RPMI7951 (cell line): ENCODE data around the gene UGT1A5. TPM values are rescaled to one million over a fixed set of nuclear protein-coding genes. Genes with fewer than 3 reads are reported as not detected.

Experiments used
- DNase-seq: peaks from one replicate; pipeline ENCODE4 v3.0.0-alpha.2; 2012; ENCODE audit warnings: low read depth
- total RNA-seq: library from RNA; depleted of rRNA; stranded (reverse); fragments of >200 nt; shearing (Covaris generic); gene quantifications from 2 replicates; pipeline ENCODE4 v1.2.3, GENCODE V29; 2014

The UGT1A5 gene
- total RNA-seq, 1 experiment from 2014 or later = not detected

- no peak for DNase-seq
These were observed 67.0 kb downstream of the UGT1A5 start for GRCh38 chr2:233779722-233780121.

DNA sequence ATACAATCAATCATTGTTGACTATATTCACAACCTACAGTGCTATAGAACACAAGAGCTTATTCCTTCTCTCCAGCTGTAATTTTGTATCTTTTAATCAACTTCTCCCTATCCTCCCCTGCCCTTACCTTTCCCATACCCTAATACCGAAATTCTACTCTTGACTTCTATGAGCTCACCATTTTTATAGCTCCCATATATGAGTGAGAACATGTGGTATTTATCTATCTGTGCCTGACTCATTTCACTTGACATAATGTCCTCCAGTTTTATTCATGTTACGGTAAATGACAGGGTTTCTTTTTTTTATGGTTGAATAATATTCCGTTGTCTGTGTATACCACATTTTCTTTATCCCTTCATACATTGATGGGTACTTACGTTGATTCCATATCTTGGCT, 68.1 kb downstream of the UGT1A5 start:
- DNase-seq = peak; percentile 42

DNA sequence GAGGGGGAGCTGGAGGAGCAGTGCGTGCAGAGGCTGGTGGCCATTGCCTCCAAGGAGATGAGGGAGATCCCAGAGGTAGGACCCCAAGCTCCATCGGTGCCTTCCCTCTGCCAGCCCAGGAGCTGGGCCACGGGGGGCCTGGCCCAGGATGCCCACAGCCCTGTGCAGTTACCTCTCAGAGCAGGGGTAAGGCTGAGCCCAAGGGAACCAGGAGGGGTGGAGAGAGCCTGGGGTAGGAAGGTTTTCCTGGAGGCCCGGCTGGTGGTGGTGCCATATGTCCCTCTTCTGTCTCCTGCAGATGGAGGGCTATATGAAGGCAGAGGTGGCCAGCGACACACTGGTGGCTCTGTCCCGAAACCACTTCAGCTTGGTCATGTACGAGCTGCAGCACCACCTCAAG, 76.8 kb downstream of the UGT1A5 start:
- DNase-seq = no peak

DNA sequence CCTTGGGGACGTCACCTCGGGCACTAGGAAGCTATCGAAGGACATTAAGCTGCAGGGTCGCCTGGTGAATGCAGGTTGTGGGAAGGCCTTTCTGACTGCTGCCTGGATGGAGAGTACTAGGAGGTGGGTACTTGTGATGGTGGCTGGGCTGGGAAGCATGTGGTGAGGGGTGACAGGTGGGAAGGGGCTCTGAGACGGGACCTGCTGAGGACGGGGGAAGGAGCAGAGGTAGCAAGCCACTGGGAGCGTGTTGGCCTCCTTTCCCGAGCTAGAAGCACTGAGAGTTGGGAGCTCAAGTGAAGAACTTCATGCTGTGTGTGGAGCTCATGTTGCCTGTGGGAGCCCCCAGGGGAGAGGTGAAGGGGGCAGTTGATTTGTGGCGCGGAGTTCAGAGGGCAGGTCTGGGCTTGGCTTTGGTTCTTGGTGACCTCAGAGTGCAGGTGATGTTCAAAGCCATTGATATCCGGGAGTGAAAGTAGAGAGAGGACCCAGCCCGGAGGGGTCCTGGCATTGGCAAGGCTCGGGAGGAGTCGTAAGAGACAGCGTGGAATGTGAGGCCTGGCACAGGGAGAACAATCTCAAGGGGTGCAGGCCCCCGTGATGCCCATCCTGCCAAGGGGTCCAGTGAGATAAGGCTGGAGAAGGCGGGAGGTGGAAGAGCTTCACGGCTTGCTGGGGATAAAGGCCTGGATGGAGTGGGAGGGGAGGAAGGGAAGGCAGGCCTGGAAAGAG, 78.6 kb downstream of the UGT1A5 start:
- DNase-seq = no peak

DNA sequence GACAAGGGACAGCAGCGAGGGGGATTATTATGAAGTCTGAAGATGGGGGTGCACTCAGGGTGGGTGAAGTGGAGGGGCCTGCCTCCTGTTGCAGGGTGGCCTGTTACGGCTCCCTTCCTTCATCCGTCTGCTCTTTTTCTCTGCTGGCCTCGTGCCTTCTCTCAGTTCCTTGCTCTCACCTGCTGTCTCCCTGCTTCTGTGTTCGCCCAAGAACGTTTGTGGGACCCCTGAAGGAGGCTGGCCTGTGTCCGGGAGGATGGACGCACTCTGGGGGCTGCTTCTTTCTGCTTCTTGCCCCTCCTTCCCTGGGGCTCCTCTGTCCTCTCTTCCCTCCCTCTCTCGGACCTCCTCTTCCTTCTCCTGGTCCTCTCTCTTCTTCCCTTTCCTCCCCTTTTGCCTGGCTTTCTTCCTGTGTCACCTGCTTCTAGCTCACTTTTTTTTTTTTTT, 79.2 kb downstream of the UGT1A5 start:
- DNase-seq = no peak

- DNase-seq = no peak
These were observed 80.0 kb downstream of the UGT1A5 start for GRCh38 chr2:233792720-233793119.

DNA sequence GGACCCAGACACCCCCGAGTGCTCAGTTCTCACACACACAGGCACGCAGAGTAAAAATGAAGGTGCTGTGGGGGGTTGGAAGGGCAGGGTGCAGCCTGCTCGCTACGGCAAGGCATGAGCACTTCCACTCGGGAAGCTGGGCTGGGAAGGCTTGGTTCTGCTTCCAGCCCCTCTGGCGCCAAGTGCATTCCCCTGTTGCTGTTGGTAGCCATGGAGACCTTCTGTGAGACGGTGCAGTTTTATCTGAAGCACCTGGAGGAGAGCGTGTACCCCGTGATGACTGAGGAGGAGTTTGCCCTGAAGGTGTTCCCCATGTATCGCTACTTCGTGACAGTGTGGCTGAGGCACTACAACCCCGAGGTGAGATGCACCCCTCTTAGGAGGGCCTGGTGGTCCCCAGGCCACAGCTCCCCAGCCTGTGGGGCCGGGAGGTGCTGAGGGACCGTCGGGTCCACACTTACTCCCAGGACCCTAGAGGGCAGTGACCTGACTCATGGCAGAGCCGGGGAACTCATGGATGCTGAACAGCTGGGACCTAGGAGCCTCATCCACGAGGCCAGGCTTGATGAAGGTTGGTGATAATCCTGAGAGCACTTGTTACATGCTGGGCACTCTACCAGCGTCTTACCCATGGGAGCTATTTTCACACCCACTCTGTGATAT, 80.9 kb downstream of the UGT1A5 start:
- no peak for DNase-seq

DNA sequence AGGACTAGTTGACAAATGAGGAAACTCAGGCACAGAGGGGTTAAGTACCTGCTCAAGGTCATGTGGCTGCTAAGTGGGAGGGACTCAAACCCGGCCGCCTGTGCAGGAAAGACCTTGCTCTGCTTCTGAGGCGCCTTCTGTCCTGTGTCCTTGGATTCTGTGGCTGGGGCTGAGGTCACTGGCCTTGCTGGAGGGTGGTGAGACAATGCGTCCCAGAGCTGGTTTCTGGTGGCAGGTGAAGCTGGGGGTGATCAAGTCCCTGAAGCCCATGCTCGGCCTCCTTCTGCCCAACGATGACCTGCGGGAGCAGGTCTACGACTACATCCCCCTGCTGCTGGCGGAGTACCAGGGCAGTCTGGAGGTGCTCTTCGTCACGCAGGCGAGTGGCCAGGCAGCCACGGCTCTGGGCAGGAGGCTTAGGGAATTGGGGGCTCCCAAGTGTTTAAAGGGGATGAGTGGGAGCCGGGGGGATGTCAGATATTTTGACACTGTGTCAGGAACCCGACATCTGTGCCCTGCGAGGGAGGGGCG, 81.5 kb downstream of the UGT1A5 start:
- no peak for DNase-seq

GRCh38 chr2:233795735-233796171, 83.0 kb downstream of the UGT1A5 start:
- DNase-seq = no peak

DNA sequence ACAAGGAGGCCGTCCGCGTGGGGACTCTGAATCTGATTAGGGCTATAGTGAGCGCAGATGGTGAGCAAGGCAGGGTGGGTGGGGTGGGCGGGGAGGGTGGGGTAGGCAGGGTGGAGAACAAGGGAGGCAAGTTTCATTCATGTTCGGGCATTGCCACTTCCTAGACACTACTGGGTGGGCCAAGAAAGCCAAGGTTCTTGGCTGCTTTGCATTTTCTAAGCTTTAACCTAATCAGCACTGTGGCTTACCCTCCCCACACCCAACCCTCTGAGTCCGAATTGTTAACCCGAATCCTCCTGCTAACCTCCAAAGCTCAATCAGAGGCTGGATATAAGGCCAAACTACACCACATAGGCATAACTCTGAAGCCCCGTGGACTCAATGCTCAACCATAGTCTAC, 83.5 kb downstream of the UGT1A5 start:
- no peak for DNase-seq

DNA sequence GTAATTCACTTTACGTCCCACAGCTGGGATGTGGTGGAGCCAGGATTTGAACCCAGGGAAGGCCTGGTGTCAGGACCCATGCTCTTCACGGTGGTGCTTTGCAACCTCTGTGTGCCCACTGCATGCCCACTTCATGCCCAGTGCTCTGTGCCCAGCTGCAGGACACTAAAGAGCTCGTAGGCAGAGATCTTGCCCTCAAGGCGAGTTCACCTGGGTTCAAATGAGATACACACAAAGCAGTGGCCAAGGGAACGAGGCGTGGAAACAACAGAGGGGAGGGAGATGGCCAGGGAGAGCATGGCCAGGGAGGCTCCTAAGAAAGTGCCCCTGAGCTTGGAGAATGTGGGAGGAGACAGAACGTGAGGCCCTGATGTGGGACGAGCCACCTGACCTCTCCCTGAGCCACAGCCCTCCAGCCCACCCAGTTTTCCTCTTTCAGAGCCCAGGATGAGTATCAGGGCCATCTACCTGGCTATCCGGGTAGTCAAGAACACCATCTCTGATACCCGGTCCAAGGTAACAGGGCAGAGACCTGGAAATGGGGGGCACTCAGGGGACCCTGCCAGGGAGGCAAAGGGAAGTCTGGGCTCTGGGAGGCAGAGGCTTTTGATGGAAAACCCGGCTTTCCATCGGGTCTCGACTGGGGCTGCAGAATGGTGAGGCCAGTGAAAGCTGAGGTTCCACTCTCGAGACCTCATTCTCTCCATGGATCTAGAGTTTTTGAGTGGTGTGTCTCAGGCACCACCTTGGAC, 85.8 kb downstream of the UGT1A5 start:
- DNase-seq = no peak

DNA sequence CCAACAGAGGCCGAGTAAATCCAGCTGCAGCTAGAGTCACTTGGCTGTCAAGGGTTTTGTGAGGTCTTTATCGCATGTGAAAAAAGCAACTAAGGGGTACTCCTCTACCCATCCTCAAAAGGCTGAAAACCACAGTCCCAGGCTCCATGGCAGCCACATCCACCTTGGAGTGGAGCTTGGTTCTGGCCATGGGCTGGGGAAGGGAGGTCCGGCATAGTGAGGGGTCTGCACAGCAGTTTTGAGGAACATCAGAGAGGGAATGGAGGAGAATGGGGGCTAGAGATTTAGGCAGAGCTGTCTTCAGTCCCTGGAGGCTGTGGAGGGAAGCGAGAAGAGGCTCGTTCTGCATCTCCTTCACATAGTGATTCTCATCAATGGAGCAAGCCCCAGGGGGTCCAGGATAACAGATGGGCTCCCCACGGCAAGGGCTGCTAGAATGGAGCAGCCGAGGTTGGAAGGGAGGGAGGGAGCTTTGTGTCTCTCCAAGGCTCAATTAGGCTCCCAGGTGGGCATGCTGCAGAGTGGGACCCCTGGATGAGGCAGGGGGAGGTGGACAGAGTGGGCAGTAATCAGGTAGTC, 86.5 kb downstream of the UGT1A5 start:
- DNase-seq = no peak

- no peak for DNase-seq
These were observed 87.0 kb downstream of the UGT1A5 start for GRCh38 chr2:233799716-233800115.

- no peak for DNase-seq
These were observed 87.5 kb downstream of the UGT1A5 start for GRCh38 chr2:233800208-233800607.

GRCh38 chr2:233801357-233802131, 88.8 kb downstream of the UGT1A5 start:
- DNase-seq = peak; percentile 79

- no peak for DNase-seq
These were observed 89.6 kb downstream of the UGT1A5 start for GRCh38 chr2:233802132-233802815.

GRCh38 chr2:233803292-233803911, 90.7 kb downstream of the UGT1A5 start:
- DNase-seq = no peak

- no peak for DNase-seq
These were observed 91.3 kb downstream of the UGT1A5 start for GRCh38 chr2:233803994-233804393.

DNA sequence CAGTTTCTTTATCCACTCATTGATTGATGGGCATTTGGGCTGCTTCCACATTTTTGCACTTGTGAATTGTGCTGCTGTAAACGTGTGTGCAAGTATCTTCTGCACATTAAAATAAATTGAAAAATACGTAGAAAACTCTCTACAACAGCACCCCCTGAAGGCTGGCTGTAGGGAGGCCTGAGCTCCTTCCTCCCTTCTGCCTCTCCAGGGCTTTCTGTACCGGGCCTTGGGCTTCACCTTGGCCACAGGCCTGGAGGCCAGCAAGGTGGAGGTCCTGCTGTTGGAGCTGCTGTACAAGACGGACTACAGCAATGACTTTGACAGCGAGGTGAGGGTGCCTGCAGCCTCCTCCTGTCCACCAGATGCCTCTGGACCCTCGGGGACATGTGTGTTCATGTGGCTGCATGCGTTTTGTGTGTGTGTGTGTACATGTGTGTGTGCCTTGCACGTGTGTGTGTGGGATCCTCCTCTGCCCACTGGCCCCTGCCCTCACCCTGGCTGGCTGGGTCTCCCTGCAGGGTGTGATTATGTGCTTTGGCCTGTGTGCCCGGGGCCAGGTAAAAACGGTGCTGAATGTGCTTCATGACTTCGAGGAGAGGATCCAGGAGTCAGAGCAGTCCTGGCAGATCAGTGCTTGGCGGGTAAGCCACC, 94.6 kb downstream of the UGT1A5 start:
- DNase-seq = no peak
